GM12878 (cell line): Measurements from ENCODE around the gene ANO2.

ENCODE experiments used
- CBX5 ChIP-seq: sonication (generic); IDR thresholded peaks from 2 replicates; pipeline ENCODE4 v1.6.1; 2016; ENCODE audit warnings: low read depth, moderate library complexity, mild to moderate bottlenecking, inconsistent platforms
- CTCF ChIP-seq, 3 experiments: IDR thresholded peaks in 2 of 3; conservative IDR thresholded peaks in 1 of 3; 2 replicates each; pipeline ENCODE4 v1.5.1; 2011; ENCODE audit warnings: low read depth in 3 of 3, low read length in 3 of 3, mild to moderate bottlenecking in 3 of 3, control low read depth in 2 of 3, moderate library complexity in 2 of 3, inconsistent platforms in 1 of 3, mixed read lengths in 1 of 3; ENCODE audit not compliant: control insufficient read depth in 2 of 3, insufficient read depth in 1 of 3; ENCODE audit errors: extremely low read depth in 1 of 3
- EP300 ChIP-seq, 2 experiments: fragments of 150-350 bp in 1 of 2; IDR thresholded peaks; 2 replicates each; pipeline ENCODE4 v1.6.1; 2011 to 2012; ENCODE audit warnings: low read depth in 2 of 2, low read length in 2 of 2, borderline replicate concordance in 1 of 2, improper control_type of control experiment in 1 of 2, inconsistent platforms in 1 of 2; ENCODE audit not compliant: control insufficient read depth in 1 of 2
- ESRRA ChIP-seq: IDR thresholded peaks from 2 replicates; pipeline ENCODE4 v1.6.1; 2012; ENCODE audit warnings: mild to moderate bottlenecking, low read length, improper control_type of control experiment
- KDM1A ChIP-seq: fragments of 200-600 bp; sonication (generic); IDR thresholded peaks from 2 replicates; pipeline ENCODE4 v1.6.1; 2016; ENCODE audit warnings: borderline replicate concordance
- NR2C2 ChIP-seq: IDR thresholded peaks from 2 replicates; pipeline ENCODE4 v1.6.1; 2011; ENCODE audit warnings: borderline replicate concordance, low read depth; ENCODE audit not compliant: control insufficient read depth, insufficient read length
- NRF1 ChIP-seq: conservative IDR thresholded peaks from 2 replicates; pipeline ENCODE4 v1.6.1; 2011; ENCODE audit warnings: mild to moderate bottlenecking, low read depth, low read length, improper control_type of control experiment
- RCOR1 ChIP-seq: conservative IDR thresholded peaks from 2 replicates; pipeline ENCODE4 v1.6.1; 2012; ENCODE audit warnings: low read depth, low read length, improper control_type of control experiment
- SMC3 ChIP-seq: IDR thresholded peaks from 2 replicates; pipeline ENCODE4 v1.6.1; 2011; ENCODE audit warnings: low read length, improper control_type of control experiment, borderline replicate concordance
- STAT3 ChIP-seq: IDR thresholded peaks from 2 replicates; pipeline ENCODE4 v1.6.1; 2011; ENCODE audit warnings: low read depth, low read length, improper control_type of control experiment
- TF ChIP-seq, protein P1 (sequence below): fragments of 450-650 bp; IDR thresholded peaks from 2 replicates; pipeline ENCODE4 v1.6.1; 2018; ENCODE audit warnings: borderline replicate concordance, mild to moderate bottlenecking; ENCODE audit not compliant: partially characterized antibody
- TF ChIP-seq, protein P2 (sequence below): IDR thresholded peaks from 2 replicates; pipeline ENCODE4 v1.6.1; 2012; ENCODE audit warnings: low read length, inconsistent platforms

GRCh38 chr12:5969156-5969973 is 24.3 kb upstream of the ANO2 start:
- TF ChIP-seq STAT3 (no peak), CTCF (IDR thresholded peaks at IDR 0.05 in 2 of 3, conservative IDR thresholded peaks at IDR 0.05 in 1 of 3; ENCODE audit: control insufficient read depth in 2 of 3, extremely low read depth in 1 of 3, insufficient read depth in 1 of 3, low read depth in 3 of 3, low read length in 3 of 3) (no peak), NRF1 (no peak), CBX5 (no peak), RCOR1 (no peak), EP300 (IDR thresholded peaks at IDR 0.05; ENCODE audit: borderline replicate concordance in 1 of 2, control insufficient read depth in 1 of 2, low read depth in 2 of 2, low read length in 2 of 2) (no peak), ESRRA (no peak), KDM1A (no peak), SMC3 (no peak), NR2C2 (no peak)
- TF ChIP-seq, protein P1, sequence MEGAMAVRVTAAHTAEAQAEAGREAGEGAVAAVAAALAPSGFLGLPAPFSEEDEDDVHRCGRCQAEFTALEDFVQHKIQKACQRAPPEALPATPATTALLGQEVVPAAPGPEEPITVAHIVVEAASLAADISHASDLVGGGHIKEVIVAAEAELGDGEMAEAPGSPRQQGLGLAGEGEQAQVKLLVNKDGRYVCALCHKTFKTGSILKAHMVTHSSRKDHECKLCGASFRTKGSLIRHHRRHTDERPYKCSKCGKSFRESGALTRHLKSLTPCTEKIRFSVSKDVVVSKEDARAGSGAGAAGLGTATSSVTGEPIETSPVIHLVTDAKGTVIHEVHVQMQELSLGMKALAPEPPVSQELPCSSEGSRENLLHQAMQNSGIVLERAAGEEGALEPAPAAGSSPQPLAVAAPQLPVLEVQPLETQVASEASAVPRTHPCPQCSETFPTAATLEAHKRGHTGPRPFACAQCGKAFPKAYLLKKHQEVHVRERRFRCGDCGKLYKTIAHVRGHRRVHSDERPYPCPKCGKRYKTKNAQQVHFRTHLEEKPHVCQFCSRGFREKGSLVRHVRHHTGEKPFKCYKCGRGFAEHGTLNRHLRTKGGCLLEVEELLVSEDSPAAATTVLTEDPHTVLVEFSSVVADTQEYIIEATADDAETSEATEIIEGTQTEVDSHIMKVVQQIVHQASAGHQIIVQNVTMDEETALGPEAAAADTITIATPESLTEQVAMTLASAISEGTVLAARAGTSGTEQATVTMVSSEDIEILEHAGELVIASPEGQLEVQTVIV: no peak
- TF ChIP-seq, protein P2, sequence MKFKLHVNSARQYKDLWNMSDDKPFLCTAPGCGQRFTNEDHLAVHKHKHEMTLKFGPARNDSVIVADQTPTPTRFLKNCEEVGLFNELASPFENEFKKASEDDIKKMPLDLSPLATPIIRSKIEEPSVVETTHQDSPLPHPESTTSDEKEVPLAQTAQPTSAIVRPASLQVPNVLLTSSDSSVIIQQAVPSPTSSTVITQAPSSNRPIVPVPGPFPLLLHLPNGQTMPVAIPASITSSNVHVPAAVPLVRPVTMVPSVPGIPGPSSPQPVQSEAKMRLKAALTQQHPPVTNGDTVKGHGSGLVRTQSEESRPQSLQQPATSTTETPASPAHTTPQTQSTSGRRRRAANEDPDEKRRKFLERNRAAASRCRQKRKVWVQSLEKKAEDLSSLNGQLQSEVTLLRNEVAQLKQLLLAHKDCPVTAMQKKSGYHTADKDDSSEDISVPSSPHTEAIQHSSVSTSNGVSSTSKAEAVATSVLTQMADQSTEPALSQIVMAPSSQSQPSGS: no peak
